Stimulated activated CD4-positive, alpha-beta T cell treated with anti-CD3 and anti-CD28 coated beads, TNF-alpha, amount 100 ng/mL, for 4 hours (primary cell): Measurements from ENCODE around the gene AKT3.

Experiments
- DNase-seq, 3 experiments: peaks; one replicate each; pipeline ENCODE4 v3.0.0-alpha.2; 2020; ENCODE audit warnings: low read depth in 3 of 3

AKT3 gene

DNA sequence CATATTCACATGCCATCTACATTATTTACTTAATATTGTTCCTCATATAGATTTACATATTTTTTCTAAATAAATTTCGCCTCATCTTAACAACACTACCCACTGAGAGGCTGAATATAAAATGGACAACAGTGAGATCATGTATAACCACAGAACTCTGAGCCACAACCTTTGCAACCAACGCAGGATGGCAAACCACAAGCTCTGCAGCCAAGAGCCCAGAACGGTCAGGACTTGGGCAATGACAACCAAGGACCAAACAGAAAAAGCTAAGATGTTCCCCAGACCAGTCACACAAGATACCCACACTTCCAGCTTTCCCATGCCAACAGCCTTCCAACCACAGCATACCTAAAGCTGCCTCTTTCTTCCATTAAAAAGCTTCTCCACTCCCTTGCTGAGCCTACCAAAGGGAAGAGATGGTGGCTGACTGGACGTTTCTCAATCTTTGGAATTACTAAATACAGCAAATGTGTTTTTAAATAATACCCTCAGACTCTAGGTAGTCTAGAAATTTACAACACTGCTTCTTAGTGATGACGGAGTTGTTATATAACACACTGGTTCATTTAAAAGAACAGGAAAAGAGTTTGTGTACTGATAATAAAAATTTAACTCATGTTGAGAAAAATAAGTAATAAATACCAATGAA, 117.9 kb downstream of the AKT3 start:
- no peak for DNase-seq

DNA sequence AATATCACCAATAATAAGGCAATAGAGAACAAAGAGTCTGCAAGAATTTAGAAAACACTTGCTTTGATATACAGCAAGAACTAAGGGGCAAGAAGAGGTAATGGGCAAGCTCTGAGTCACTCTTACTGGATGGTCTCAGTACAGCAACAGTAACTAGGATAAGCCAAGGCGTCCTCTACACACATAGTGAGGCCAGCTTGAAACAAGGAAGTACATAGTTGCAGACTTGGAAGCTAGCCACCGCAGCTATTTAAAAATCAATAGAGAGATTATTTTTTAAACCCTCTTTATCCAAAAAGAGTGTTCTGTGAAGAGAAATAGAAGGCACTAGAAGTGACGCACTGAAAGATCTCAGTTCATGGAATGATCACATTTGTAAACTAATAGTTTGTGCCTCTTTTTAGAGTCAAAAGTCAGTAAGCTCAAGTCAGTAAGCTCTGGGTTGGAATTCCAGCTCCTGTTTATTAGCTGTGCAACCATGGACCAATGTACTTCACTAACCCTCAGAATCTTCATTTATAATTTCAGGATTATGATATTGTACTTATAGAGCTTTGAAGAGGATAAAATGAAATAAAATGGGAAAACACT, 118.6 kb downstream of the AKT3 start:
- DNase-seq = no peak

DNA sequence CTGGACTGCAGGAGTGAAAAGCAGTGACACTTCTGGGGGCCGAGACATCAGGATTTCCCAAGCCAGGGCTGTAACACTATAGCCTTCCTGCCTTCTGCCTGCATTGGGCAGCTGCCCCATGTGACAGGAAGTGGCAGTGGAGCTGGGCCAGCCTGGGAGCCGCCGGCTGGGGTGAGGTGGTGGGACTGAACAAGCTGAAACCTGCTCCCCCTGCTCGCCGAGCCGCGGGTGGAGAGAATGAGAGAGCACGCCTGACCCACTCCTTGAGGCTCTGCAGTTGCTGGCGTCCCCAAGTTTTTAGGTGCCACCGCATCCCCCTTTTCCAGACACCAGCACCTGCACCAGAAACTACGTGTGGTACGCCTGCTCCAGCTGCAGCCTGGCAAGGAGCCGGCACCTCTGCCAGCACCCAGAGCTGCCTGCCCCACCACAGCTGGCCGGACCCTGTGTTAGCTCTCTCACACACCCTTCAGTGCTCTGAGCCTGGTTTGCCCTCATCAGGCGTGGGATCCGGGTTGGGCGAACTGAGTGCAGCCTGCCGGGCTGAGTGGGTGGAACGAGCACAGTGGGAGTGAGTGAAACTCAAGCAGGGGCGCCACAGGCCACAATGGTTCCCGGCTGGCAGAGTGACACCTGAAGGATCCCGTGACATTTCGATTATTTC, 119.4 kb downstream of the AKT3 start:
- no peak for DNase-seq

DNA sequence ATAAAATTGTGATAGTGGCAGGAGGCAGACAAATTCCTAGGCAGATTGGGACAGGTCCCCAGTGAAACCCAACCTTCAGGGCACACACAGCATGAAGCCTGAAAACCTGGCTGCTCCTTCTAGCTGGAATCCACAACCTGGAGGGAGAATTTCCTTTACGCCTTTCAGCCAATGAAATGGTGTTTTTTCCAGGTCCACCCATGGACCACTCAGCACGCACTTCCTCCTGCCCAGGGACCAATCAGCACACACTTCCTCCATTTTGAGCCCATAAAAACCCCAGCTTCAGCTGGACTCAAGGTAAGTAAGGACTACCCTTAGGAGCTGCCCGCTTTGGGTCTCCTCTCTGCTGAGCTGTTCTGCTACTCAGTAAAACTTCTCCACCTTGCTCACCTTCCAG, 120.1 kb downstream of the AKT3 start:
- DNase-seq = no peak

DNA sequence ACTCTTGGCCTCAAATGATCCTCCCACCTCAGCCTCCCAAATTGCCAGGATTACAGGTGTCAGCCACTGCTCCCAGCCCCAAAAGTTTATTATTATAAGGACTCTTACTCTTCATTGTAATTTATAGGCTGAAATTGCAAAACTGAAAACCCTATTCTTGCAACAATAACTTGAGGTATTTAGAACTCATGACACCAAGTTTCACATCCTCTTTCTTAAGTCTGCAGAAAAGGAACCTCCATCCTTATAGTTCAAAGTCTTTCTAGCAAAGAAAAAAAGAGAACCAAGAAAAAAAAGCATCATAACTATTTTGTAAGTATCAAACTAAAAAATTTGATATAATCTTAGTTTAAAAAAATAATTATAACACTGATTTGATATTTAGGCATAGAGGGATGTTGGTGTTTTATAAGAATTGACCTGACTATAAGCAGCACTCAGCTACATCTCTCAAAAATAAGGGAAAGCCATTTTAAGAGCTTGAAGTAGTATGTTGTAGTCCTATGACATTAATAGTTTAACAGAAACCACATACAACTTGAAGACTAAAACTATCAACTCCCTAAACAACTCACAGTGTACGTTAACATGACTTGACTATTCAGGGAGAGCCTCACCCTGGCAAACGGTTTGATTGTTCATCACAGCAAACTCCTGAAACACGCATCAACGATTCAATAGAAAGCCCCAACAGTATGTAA, 122.4 kb downstream of the AKT3 start:
- DNase-seq = no peak

DNA sequence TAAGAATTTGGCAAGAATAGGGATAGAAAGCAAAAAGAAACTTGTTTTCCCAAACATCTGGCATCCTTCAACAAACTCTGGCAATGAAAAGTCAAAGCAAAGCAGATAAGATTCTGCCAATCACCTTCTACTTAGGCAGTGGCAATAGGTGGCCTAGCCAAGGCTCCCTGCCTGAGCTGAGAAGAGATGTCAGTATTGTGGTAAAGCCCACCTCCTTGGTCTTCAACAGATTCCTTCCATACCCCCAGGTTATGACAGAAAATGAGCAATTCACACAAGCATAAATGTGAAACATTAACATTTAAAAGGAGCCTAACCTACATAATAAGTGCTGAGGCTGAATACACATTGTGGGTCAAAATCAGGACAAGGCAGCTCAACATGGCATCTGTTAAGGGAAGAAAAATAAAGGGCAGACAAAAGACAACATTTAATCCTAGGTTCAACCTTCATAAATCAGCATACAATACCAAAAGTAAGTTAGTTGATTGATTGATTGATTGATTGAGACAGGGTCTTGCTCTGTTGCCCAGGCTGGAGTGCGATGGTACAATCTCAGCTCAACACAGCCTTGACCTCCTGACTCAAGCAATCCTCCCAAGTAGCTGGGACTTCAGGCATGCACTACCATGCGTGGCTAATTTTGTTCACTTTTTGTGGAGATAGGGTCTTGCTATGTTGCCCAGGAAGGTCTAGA, 123.1 kb downstream of the AKT3 start:
- no peak for DNase-seq

DNA sequence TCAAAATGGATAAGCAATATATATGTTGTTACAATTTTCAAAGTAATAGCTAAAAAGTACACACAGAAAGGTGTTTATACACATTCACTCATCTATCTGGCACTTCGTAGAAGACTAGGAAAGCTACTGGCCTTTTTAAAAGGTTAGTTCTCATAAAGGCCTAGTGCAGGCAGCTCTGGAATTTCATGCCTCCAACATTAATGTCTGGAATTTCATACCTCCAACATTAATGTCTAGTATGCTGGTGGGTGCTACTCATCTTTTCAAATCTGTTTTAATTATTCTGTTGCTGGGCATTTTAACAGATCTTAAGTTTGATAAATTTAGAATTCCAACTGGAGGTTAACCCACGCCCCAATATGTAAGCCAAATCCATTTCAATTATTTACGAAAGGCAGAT, 124.2 kb downstream of the AKT3 start:
- no peak for DNase-seq

DNA sequence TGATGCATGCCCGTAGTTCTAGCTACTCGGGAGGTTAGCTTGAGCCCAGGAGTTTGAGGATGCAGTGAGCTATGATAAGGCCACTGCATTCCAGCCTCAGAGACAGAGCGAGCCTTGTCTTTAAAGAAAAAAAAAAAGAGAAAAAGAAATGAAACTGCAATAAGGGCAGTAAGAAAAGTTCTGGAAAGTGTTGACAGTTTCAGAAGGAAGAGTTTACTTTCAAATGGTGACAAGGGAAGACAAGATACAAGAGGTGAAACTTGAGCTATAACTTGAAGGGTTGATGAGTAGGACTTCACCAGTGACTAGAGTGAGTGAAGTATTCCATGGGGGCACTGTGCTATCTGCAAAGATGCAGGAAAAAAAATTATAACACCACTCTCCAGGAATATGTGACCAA, 125.0 kb downstream of the AKT3 start:
- no peak for DNase-seq

DNA sequence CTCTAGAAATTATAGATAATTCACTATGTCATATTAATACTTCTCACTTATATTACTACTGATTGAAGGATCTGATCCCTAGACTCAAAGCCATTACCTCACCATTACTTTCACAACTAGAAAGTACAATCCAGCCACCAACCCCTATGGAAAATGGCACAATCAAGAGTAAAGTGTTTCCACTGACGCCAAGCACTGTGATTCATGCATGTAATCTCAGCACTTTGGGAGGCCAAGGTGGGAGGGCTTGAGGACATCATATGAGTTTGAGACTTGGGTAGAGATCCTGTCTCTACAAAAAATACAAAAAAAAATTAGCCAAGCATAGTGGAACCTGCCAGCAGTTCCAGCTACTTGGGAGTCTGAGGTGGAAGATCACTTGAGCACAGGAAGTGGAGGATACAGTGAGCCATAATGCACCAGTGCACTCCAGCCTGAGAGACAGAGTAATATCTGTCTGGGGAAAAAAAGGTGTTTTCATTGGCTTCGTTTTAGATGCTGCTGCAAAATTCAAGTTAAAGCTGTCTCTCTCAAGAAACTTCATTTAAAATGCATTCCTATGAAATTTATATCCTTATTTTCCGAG, 126.5 kb downstream of the AKT3 start:
- DNase-seq = no peak

DNA sequence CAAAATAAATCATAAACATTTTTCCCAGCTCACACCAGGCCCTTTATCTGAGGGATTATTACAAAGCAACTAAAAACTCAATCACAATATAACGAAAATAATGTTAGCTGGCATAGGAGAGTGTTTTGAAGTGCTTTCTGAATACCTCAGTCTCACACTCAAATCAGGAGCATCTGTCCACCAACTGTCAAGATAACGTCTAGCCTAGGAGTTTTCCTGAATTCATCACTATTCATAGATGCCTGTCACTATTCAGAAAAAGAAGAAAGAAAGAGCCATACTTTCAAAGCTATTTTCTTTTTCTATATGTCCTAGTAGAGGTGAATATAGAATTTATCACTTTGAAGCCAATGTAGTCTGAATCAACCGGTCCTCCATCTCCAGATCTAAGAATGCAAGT, 127.0 kb downstream of the AKT3 start:
- no peak for DNase-seq

DNA sequence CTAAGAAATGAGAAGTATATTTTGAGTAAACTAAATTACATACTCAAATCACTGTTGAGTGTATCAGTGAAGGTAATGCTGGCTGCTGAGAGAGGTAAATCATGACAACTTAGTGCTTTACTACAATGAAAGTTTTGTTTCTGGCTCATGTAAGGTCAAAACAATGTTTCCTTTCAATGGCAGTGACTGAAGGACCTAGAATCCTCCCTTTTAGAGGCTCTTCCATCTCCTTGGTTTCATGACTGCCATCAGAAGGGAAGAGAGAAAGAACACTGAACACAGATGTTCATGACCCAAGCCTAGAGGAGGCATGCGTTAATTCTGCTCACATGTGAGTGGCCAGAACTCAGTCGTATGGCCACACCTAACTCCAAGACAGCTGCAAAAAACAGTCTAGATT, 130.6 kb downstream of the AKT3 start:
- DNase-seq = no peak

DNA sequence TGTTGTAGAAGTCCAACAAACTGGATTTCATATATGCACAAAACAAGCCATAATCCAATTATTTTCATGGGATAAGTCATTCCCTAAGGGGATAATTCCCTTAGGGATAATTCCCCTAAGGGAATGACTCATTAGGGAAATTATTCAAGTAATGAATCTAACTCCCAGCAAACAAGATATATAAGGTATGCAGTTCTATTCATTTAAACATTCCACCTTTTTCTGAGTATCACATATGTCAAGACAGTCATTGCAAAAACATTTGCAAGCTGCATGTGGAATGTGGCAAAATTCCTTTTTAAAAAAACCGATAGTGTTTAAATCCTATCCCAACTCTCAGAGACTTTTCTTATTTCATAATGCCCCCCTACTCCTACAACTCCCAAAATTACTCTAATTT, 131.2 kb downstream of the AKT3 start:
- no peak for DNase-seq

DNA sequence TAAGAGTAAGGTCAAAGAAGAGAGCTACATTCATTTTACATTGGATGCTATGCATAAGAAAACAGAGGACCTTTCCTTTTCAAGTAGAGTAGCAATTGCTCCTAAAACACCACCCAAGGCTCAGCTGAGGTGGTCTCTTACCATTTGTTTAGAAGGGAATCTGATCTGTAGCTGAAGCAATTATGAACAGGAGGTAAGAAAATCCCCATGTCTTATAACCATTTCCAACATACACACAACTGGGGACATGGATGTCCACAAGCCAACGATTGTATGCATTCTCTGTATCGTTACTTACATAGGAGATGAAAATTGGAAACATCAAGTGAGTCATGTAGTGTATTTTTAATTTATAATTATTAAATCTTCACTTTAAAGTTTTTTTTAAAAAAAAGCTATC, 132.0 kb downstream of the AKT3 start:
- no peak for DNase-seq

DNA sequence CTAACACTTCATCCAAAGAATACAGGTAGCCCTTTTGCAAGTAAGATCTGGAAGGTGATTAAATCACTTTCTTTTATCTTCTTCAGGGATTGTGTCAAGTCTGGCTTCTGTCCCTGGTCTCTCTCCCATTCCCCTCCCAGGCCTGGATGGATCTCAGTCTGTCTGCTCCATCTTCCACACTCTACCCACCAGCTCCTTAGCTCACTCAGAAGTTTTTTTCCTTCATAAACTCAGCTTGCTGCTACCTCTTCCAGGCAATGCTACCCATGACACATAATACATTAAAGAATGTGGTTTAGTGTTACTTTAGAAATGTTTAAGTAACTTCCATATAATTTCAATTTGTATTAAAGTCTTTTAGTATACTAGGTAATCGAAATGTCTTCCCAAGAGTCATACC, 133.1 kb downstream of the AKT3 start:
- DNase-seq = no peak

DNA sequence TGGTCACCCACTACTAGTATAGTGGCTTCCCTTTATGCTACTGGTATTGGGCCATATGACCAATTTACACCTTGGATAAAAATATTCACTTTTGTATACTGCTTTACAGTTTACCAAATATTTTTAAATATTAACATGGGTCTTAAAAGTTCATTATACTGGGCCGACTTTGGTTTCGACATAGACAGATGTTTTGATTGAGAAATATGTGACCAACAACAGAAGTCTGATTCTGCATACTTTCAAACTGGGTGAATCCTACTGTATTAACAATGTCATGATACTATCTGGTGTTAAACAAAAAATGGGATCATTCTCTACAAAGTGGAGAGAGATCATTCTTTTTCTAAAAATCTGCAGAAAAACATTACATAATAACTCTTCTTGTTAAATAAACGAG, 134.8 kb downstream of the AKT3 start:
- no peak for DNase-seq

DNA sequence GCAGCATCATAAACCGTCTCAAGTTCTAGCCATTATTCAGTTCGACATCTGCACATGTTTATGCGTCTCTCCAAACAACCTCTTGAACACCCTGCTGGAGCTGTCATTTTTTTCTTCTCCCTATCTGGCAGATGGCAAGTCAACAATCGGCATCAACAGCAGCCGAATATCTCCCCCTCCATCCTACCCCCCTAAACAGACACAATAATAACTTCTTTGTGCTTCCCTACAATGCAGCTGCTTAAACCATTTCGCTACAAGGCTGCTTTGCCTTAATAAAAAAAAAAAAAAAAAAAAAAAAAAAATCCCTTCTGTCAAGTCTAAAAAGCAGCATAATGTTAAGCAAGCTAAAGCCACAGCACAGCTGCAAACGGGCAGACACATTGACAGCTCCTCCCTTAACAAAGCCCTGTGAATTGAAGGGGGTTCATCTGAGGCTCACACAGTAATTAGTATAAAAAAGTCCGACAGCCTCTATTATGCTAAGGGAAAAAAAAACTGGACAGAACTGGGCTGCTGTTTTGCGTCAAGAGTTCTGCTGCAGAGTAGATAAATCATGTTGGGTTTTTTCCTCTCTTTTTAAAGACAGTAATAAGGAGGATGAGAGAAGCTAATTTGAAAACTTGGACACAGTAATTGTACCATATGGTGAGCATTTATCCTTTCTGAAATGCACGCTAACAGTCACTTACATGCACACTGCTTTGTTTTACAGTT, 136.4 kb downstream of the AKT3 start:
- no peak for DNase-seq

DNA sequence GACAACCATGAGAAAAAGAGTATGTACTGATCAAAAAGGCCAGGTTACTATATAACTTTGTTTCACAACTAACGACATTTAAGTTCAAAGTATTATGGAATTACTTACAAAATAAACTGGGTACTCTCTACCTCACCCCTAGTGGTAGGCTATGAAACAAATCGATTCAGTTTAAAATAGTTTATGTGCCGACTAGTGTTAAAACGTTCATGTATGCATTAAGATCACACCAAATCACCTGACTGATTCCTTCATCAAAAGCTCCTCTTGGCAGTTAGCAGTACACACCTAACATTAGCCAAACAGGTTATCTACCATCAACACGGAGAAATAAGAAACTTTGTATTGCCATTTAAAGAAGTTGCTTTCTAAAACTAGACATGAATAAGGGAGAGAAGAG, 137.1 kb downstream of the AKT3 start:
- no peak for DNase-seq

DNA sequence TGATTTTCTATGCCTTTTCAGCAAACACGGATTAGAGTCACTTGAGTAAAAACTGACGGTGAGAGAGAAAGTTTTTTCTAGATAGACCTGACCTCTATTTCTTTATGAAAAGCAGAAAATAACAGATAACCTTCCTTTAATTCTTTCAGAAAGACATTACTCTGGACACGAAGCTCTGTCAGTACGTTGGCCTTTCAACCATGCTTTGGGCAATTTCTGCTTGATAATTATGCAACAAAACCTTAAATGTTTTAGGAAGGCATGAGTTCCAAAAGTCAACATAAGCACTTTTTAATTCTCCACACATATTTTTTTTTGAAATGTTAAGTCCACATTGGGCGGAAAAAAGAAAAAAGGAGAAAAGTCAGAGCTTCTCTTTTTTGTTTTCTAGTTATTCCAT, 137.8 kb downstream of the AKT3 start:
- DNase-seq = no peak

DNA sequence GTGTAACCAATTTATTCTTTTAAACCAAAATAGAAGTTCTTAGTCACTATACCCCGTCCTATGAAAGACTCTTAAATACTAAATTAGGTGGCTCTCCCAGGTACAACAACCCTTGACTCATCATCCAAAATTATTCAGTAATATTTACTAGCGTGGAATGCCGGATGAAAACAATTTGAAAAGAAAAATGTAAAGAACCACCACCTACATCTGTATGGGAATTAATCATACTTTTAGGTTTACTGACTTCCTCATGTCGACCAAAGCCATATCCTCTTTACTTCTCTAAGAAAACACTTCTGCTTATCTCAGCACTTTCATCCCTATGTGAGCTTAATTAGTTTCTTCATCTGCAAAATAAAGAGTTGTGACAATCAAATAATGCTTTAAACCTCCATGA, 139.6 kb downstream of the AKT3 start:
- DNase-seq = no peak

DNA sequence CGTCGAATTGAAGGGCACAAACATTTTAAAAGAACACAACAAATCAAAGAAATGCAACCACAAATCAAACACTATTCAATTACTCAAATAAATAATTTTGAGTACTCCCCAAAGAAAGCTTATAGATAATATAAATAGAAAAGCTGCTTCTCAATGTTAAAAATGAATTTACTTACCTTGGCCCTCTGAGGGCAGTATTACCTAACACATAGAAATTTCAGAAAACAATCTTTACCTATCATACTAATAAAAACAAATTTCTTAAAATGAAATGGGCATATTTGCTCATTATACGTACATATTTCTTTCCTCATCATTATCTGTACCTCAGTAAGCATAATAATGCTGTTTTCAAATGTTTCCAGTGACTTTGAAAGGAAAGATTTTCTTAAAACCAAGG, 141.8 kb downstream of the AKT3 start:
- no peak for DNase-seq

DNA sequence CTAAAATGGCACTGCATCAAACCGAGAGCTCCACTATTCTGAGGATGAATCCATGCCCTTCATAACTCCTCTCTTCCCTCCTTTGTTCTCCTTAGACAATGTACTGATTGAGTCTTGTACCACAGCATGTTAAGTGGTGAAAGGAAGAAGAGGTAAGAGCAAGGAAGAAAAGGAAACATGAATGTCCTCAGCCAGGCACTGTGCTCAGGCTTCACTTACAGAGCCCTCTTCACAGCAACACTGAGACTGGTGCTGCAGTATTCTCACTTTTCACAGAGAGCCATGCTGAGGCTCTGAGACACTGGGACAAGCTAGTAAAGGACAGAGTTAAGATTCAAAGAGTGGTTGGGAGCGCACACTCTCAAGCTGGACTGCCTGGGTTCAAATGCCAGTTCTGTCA, 143.5 kb downstream of the AKT3 start:
- DNase-seq = no peak
